GM21825 (cell line): Measurements from ENCODE around the gene GOLGA6A.

Source experiments
- ATAC-seq: cut with Tn5 transposase; IDR thresholded peaks from one replicate; pipeline ENCODE4 v1.9.1; 2021; ENCODE audit warnings: mild to moderate bottlenecking, moderate library complexity; ENCODE audit not compliant: unreplicated experiment

GOLGA6A gene

DNA sequence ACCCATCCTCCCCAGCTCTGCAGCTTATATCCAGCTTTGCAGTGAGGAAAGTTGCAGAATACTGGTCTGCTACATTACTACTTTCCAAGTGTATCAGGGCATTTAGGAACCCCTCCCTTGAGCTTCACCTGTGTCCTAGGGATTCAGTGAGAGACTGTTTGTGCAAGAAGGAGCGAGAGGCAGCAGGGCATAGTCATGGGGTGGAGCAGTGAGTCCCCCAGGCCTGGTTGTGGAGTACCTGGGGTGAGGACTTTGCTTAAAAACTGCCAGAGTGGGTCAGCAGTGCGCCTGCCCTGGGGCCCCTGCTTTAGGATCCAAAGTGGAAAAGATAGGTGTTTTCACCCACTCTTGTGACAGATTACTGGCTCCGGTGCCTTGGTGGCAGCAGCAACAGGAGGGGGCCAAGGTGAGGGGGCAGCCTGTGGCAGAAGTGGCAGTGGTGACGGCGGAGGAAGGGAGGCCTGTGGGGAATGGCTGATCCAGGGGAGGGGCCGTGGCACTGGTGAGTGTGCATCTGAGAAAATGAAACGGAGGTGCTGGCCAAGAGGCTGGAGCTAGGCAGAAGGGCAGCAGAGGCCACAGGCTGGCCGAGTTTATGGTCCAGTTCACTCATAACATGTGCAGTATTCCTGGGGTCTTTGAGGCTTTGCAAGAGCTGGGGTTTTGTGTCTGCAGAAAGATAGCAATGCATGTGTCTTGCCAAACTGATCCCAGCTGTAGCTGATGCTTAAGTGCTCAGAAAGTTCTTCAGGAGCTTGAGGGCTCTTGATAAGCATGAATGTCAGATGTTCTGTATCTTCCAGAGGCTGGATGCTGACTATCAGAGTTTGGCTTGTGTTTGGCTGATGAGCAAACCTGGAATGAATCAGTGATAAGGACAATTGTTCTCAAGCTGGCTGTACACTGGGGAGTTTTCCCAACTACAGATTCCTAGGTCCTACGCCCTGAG lies 43.4 kb downstream of the GOLGA6A start:
- no peak for ATAC-seq

DNA sequence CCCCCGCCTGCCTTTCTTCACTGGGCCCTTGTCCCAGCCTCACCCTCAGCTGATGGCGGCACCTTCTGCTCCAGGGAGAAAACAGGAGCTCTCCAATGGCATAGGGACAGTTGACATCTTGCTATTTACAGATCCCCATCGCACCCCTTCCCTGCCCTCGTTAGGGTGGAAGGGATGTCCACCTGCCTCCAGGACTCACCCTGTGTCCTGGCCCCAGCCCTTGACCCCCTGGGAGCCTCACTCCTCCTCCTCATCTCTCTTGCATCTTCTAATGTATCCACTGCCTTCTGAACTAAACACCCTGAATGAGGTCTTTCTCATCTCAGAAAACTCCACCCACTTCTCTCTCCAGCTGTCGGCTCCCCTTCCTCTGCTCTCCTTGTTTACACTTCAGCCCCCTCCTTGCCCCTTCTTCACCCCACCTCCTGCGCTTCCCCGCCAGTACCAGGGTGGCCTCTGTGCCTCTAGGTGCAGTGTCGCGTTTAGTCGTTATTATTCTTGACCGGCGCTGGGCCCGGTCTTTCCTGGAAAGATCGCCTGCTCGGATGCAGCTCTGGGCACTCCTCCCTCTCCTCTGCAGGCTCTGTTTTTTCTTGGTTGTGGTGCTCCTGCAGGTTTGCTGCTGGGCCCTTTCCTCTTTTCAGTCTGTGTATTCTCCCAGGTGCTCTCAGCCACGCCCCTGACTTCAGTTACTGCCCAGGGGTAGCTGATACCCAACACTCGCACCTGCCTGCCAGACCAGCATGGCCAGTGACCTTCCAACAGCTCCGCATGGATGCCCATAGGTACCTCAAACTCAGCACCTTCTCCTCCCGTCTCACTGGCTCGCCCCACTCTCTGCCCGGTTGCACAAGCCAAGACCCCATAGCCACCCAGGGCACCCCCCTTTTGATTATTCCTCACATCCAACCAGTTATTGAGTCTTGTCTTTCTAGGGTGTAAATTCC lies 44.9 kb downstream of the GOLGA6A start:
- no peak for ATAC-seq

DNA sequence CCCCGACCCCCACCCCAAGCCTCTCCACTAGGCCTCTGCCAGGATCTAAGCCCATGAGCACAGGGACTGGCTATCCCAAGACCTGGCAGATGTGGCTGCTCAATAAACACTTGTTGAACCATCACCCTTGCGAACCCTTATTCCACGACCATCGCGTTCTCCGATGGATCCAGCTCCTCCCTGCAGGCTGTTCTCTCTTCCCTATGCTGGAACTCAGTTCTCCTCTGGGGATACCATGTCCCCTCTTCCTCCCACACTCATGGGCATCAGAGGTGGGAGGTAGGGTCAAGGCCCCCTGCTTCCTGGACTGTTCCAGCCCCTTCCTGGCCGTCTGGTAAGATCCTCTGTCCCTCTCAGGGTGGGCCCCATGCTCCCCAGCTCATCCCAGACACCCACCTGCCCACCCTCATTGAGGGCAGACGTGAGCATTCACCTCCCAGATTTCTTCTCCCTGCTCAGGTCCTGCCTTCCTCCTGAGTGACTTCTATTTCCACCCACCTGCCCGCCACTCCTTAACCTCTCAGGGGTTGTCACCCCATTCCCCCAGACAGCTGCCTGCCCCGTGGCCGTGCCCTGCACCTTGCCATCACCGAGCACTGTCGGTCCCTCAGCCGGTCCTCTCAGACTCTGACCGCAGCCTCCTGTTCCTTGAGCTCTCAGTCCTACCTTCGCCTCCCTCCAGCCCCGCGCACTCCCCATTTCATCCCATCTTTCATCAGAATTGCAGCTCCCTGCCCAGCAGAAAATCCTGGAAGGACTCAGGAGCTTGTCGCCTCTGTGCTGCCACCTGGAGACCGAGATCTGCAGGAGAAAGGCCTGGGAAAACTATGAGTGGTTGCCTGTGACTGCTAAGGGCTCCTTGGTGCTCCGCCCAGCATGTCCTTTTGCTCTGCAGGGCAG lies 45.8 kb downstream of the GOLGA6A start:
- ATAC-seq: no peak

DNA sequence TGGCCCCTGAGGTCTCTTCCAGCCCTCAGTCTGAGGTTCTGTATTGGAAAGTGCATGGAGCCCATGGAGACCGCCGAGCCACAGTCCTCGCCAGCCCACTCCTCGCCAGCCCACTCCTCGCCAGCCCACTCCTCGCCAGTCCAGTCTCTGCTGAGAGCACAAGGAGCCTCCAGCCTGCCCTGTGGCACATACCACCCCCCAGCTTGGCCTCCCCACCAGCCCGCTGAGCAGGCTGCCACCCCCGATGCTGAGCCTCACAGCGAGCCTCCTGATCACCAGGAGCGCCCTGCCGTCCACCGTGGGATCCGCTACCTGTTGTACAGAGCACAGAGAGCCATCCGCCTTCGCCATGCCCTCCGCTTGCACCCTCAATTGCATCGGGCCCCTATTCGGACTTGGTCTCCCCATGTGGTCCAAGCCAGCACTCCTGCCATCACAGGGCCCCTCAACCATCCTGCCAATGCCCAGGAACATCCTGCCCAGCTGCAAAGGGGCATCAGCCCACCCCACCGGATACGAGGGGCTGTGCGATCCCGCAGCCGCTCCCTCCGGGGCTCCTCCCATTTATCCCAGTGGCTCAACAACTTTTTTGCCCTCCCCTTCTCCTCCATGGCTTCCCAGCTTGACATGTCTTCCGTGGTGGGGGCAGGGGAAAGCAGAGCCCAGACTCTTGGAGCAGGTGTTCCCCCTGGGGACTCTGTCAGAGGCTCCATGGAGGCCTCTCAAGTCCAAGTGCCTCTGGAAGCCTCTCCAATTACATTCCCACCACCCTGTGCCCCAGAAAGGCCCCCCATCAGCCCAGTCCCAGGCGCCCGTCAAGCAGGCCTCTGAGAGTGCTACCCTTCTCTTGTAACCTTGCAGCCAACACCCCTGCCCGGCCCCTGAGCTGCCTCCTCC lies 47.0 kb downstream of the GOLGA6A start:
- no peak for ATAC-seq

DNA sequence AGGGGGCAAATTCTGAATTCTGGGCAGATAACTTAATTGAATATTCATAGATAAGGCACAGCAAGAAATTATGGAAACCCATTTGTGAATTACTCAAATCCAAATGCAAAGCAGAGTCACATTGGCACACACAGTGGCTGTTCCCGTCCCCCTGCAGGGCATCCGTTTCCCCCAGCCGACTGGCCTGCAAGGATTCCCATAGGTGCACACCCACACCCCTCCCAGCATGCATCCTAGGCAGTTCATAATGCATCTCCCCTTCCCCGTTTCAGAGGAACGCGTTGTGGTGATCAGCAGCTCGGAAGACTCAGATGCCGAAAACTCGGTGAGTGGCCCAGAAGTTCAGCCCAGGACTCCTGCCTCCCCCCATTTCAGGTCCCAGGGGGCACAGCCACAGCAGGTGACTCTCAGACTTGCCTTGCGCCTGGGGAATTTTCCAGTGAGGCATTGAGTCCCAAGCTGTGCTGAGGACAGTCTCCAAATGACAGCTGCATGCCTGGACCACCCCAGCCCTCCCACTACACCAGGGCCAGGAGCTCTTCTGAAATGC lies 48.1 kb downstream of the GOLGA6A start:
- ATAC-seq: no peak

DNA sequence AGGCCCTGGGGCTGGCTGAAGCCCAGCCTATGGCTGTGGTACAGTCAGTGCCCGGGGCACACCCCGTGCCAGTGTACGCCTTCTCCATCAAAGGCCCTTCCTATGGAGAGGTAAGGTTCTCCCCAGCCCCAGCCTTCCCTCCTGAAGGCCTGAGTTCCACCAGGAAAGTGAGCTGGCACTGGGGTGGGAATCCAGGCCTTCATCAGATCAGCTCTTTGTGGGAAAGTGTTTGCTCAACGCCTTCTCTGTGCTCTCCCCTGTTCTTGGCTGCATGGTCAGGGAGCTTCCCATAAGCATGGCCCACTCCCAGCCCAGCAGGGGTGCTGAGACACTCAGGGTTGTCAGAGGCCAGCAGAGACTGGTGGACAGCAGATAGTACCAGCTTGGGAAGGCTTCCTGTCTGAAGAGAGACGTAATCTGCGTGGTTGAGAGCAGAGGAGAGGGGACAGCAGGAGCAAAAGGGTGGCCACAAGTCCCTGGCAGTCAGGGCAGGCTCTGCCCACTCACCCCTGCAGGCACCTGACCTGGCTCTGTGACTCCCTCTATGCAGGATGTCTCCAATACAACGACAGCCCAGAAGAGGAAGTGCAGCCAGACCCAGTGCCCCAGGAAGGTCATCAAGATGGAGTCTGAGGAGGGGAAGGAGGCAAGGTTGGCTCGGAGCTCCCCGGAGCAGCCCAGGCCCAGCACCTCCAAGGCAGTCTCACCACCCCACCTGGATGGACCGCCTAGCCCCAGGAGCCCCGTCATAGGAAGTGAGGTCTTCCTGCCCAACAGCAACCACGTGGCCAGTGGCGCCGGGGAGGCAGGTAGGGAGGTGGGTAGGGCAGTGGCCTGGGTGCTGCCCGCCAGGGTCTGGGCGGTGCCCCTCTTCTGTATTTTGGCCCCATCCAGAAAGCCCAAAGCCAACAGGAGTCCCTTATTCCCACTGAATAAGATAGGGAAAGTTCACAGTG lies 49.5 kb downstream of the GOLGA6A start:
- no peak for ATAC-seq

DNA sequence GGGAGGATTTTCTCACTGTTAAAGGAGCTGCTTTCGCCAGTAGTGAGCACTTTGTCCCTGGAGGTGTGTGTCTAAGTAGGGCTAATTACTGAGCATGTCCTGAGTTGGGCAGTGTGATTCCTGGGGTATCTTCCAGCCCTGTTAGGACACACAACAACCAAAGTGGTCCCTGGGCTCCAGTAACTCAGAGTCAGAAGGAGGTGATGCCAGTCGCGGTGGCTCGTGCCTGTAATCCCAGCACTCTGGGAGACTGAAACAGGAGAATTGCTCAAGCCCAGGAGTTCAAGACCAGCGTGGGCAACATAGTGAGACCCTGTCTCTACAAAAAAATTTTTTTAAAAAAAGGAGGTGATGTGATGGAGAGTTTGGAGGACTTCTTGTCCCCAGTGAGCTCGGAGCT lies 50.3 kb downstream of the GOLGA6A start:
- no peak for ATAC-seq

DNA sequence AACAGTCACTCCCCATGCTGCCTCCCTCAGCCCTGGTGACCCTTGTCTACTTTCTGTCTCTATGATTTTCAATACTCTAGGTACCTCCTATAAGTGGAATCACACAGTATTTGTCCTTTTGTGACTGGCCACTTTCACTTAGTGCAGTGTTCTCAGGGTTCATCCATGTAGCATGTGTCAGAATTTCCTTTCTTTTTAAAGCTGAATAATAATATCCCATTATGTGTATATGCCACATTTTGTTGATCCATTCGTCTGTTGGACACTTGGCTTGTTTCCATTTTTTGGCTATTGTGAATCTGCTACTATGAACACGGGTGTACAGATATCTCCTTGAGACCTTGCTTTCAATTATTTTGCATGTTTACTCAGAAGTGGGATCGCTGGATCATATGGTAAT lies 53.7 kb downstream of the GOLGA6A start:
- ATAC-seq: no peak

DNA sequence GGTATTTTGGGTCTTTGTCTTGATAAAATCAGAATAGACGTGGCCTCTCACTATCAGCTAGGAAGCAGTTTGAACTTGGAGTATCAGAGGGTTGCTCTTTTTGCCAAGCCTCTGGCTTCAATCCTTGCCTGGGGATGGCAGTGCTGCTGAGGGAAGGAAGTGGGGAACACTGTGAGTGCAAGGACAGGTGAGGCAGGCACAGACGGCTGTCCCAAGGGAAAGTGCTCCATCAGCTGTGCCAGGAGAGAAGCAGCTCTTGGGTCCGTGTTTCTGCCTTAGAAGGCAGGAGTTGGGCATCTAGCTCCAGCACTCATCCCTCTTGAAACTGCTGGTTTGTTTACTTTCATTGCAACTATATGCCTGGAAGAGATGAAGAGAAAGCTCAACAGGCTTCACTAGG lies 54.7 kb downstream of the GOLGA6A start:
- no peak for ATAC-seq

DNA sequence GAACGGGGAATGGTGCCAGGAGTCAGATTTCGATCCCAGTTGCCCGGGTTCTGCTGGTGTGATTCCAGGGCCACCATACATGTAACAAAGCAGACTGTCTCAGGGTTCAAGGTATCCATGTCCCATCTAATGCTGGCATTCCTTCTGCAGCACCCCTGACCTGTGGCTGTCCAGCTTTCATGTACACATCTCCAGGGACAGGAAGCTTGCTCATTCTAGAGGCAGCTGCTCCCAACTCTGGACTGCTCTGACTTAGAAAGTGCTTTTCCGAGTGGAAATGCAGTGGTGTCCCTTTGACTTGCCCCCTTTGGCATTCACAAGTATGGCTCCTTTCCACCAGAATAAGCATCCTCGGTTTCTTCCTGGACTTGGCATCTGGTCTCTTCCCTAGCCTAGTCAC lies 56.9 kb downstream of the GOLGA6A start:
- ATAC-seq: no peak

DNA sequence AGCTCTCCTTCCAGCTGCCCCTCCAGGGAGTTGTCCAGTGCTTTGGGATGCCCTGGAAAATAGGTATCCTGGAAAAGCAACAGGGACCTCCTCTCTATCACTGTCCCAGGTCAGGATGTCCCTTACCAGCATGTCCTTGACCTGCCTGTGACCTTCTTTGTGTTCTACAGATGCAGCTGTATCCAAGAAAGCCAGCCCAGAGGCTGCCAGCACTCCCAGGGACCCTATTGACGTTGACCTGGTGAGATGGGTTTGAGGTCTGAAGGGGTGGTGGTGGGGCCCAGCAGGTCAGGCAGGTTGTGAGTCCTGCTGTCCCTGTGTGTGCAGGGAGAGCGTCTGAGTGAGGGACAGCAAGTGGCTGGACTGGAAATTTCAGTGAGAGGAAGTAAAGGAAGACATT lies 57.7 kb downstream of the GOLGA6A start:
- ATAC-seq: no peak

DNA sequence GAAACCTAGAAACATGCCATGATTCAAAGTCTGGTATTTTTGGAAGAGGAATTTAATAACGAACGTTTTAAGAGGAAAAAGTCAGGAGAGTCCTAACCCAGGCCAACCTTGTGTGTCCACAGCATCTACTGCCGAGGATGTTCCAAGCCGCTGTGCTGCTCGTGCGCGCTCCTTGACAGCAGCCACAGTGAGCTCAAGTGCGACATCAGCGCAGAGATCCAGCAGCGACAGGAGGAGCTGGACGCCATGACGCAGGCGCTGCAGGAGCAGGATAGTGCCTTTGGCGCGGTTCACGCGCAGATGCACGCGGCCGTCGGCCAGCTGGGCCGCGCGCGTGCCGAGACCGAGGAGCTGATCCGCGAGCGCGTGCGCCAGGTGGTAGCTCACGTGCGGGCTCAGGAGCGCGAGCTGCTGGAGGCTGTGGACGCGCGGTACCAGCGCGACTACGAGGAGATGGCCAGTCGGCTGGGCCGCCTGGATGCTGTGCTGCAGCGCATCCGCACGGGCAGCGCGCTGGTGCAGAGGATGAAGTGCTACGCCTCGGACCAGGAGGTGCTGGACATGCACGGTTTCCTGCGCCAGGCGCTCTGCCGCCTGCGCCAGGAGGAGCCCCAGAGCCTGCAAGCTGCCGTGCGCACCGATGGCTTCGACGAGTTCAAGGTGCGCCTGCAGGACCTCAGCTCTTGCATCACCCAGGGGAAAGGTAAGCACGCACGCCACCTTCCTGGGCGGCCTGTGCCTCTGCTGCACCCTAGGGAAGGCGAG lies 59.5 kb downstream of the GOLGA6A start:
- no peak for ATAC-seq
